Esophagus muscularis mucosa (tissue), 4 donors: ENCODE results near the gene NMRAL1. TPM values are rescaled to one million over a fixed set of nuclear protein-coding genes. Genes with fewer than 3 reads are reported as not detected.

Experiments
- DNase-seq: peaks from one replicate; pipeline ENCODE4 v3.0.0-alpha.2; 2017; ENCODE audit errors: extremely low spot score
- H3K27ac ChIP-seq, 4 donors: fragments of 200-600 bp; sonication (generic); replicated peaks in 1 of 4; 1 replicate in 3 of 4; 2 replicates in 1 of 4; pipeline ENCODE4 v1.5.1; 2016 to 2019; ENCODE audit warnings: mild to moderate bottlenecking in 1 of 4
- H3K27me3 ChIP-seq, 4 donors: fragments of 200-600 bp; sonication (generic); one replicate each; pipeline versions ENCODE4 v1.5.1 to v1.6.0; 2016 to 2019
- H3K36me3 ChIP-seq, 4 donors: fragments of 200-600 bp; sonication (generic); one replicate each; pipeline ENCODE4 v1.5.1; 2016 to 2019
- H3K4me1 ChIP-seq, 4 donors: fragments of 200-600 bp; sonication (generic); one replicate each; pipeline ENCODE4 v1.5.1; 2016 to 2019
- H3K4me3 ChIP-seq, 4 donors: fragments of 200-600 bp; sonication (generic); 1 replicate in 2 of 4; 2 replicates in 2 of 4; pipeline ENCODE4 v1.5.1; 2016 to 2019; ENCODE audit warnings: mild to moderate bottlenecking in 4 of 4, moderate library complexity in 1 of 4
- H3K9me3 ChIP-seq, 4 donors: fragments of 200-600 bp; sonication (generic); 1 replicate in 3 of 4; 2 replicates in 1 of 4; pipeline ENCODE4 v1.5.1; 2016 to 2019
- EP300 ChIP-seq: sonication (generic); formaldehyde crosslinking; IDR thresholded peaks from one replicate; pipeline ENCODE4 v1.6.1; 2017; ENCODE audit warnings: antibody characterized with exemption
- POLR2A ChIP-seq: fragments of 450-650 bp; IDR thresholded peaks from one replicate; pipeline ENCODE4 v1.6.1; 2017; ENCODE audit warnings: antibody characterized with exemption, moderate library complexity, mild to moderate bottlenecking, low read depth
- POLR2AphosphoS5 ChIP-seq, 2 donors: sonication (generic); formaldehyde crosslinking; IDR thresholded peaks; one replicate each; pipeline ENCODE4 v1.6.1; 2017; ENCODE audit warnings: antibody characterized with exemption in 2 of 2
- WGBS: methylation state at CpG from one replicate; pipeline ENCODE4 v1.1.5; 2018; 5-methylcytosine and 5-hydroxymethylcytosine counted together
- intact Hi-C: fragments of 100-400 bp; cut with DNase I; formaldehyde crosslinking; loops from one replicate; pipeline ENCODE4 v1.15.1; 2023
- total RNA-seq, 4 donors: library from RNA; depleted of rRNA; stranded (reverse); fragments of >200 nt; gene quantifications; one replicate each; pipeline versions ENCODE4 v1.1.0 to v1.2.1, GENCODE V29; 2016
- TF ChIP-seq, protein P1 (sequence below), 3 experiments: fragments of 200-600 bp in 2 of 3; fragments of 450-650 bp in 1 of 3; sonication (generic) in 2 of 3; IDR thresholded peaks; one replicate each; pipeline ENCODE4 v1.5.1; 2017 to 2019; ENCODE audit warnings: antibody characterized with exemption in 3 of 3, mild to moderate bottlenecking in 2 of 3, moderate library complexity in 1 of 3

Gene NMRAL1
- total RNA-seq, 4 donors from 2014 or later: 29.1 to 50.0 (median 45.3) TPM

DNA sequence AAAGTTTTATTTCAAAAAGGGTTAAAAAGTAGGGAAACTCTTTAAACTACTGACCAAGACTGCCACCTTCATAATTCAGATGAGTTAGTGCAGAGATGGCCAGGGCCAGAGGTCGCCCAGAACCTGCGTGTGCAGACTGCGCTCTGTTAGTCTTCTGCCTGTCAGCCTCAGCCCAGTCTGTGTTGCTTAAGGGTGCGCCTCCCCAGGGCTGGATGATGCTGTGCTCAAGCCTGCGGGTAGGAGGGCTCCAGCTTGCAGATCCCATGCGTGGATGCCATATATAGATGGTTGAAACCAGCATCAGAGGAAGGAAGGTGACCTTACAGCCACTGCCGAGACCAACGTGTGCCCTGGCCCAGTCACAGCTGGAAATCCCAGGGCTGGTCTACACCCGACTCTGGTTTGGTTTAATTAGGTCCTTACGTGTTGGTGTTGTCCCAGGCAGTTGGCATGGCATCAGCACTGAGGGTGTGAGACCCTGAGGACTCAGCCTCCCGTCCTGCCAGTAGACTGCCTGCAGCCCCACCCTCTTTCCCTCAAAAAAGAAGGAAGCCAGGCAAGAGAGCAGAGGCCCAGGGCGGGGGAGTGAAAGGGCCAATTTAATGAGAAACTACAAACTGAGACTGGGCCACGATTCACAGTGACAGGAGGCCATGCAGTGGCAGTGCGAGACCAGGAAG lies 36.5 kb upstream of the NMRAL1 start:
- intact Hi-C loops: no loop called here
- Histone ChIP-seq H3K36me3 (peaks cover 36 to 83% (median 71%) of the 10 kb centered on the region in 4 donors), H3K9me3 (no peaks in the 10 kb centered on the region), H3K27me3 (no peaks in the 10 kb centered on the region), H3K4me1 (peaks cover 42 to 57% (median 47%) of the 10 kb centered on the region in 4 donors), H3K4me3 (no peak overlapping the region), H3K27ac (peak overlapping the region in 1 of 4 donors; percentile 0)
- 65% methylated on average over 14 of the region's 14 CpGs for WGBS
- no peak for DNase-seq
- no peak for TF ChIP-seq POLR2AphosphoS5 (IDR thresholded peaks at IDR 0.05)
- TF ChIP-seq EP300: no peak
- TF ChIP-seq POLR2A: no peak
- TF ChIP-seq, protein P1, sequence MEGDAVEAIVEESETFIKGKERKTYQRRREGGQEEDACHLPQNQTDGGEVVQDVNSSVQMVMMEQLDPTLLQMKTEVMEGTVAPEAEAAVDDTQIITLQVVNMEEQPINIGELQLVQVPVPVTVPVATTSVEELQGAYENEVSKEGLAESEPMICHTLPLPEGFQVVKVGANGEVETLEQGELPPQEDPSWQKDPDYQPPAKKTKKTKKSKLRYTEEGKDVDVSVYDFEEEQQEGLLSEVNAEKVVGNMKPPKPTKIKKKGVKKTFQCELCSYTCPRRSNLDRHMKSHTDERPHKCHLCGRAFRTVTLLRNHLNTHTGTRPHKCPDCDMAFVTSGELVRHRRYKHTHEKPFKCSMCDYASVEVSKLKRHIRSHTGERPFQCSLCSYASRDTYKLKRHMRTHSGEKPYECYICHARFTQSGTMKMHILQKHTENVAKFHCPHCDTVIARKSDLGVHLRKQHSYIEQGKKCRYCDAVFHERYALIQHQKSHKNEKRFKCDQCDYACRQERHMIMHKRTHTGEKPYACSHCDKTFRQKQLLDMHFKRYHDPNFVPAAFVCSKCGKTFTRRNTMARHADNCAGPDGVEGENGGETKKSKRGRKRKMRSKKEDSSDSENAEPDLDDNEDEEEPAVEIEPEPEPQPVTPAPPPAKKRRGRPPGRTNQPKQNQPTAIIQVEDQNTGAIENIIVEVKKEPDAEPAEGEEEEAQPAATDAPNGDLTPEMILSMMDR (IDR thresholded peaks at IDR 0.05): no peak

DNA sequence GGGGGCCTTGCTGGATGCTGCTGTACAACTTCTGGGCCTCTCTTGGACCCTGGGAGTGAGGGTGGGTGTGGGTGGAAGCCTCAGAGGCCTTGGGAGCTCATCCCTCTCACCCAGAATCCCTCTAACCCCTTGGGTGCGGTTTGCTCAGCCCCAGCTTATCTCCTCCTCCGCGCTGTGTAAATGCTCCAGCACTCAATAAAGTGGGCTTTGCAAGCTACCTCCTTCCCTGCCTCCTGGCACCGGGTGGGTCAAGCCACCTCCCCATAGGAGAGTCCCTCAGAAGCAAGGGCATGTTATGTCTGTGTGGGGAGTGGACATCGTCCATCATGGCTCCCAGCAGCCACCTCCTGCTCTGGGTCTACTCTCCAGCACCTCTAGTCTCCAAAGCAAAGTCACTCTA lies 35.7 kb upstream of the NMRAL1 start:
- WGBS: 76% methylated on average over 5 of the region's 5 CpGs
- H3K4me1 ChIP-seq: peaks cover 38 to 49% (median 42%) of the 10 kb centered on the region in 4 donors
- no peak for DNase-seq
- no peak overlapping the region for H3K27ac ChIP-seq
- H3K27me3 ChIP-seq: no peaks in the 10 kb centered on the region
- TF ChIP-seq EP300 (no peak), POLR2A (no peak), POLR2AphosphoS5 (IDR thresholded peaks at IDR 0.05) (no peak)
- TF ChIP-seq, protein P1 (IDR thresholded peaks at IDR 0.05): no peak
- intact Hi-C loops: no loop called here
- H3K36me3 ChIP-seq: peaks cover 36 to 90% (median 74%) of the 10 kb centered on the region in 4 donors
- no peaks in the 10 kb centered on the region for H3K9me3 ChIP-seq
- H3K4me3 ChIP-seq: no peak overlapping the region

DNA sequence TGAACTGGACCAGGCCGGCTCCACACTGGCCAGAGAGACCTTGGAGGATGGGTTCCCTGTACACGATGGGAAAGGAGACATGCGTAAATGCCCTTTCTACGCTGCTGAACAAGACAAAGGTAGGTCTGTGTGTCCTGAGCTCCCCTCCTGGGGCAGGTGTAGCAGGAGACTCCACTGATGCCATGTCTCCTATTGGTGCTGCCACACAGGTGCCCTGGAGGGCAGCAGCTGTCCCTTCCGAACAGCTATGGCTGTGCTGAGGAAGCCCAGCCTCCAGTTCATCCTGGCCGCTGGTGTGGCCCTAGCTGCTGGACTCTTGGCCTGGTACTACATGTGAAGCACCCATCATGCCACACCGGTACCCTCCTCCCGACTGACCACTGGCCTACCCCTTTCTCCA lies 35.0 kb upstream of the NMRAL1 start:
- intact Hi-C loops: no loop called here
- no peak for DNase-seq
- WGBS: 88% methylated on average over 8 of the region's 8 CpGs
- Histone ChIP-seq H3K9me3 (no peaks in the 10 kb centered on the region), H3K4me1 (peaks cover 31 to 42% (median 36%) of the 10 kb centered on the region in 4 donors), H3K4me3 (no peak overlapping the region), H3K27me3 (no peaks in the 10 kb centered on the region), H3K36me3 (peaks cover 36 to 90% (median 74%) of the 10 kb centered on the region in 4 donors), H3K27ac (no peak overlapping the region)
- TF ChIP-seq POLR2AphosphoS5 (IDR thresholded peaks at IDR 0.05): no peak
- no peak for TF ChIP-seq POLR2A
- TF ChIP-seq EP300: no peak
- TF ChIP-seq, protein P1 (IDR thresholded peaks at IDR 0.05): no peak

DNA sequence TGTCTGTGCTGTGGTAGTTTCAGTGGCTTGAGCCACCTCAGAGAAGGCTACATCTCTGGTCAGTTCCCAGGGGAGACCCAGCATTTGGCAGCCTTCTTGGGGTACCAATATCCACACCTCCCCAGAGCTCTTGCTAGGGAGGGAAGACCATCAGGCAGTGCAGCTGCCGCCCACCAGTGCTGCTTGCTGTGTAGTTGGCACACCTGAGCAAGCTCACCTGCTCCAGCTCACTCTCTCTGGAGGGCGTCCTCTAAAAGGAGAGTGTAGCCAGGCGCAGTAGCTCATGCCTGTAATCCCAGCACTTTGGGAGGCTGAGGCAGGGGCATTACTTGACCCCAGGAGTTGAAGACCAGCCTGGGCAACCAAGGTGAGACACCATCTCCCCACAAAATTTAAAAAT lies 34.4 kb upstream of the NMRAL1 start:
- Histone ChIP-seq H3K4me3 (no peak overlapping the region), H3K27ac (no peak overlapping the region), H3K27me3 (no peaks in the 10 kb centered on the region), H3K36me3 (peaks cover 36 to 86% (median 71%) of the 10 kb centered on the region in 4 donors), H3K9me3 (no peaks in the 10 kb centered on the region), H3K4me1 (peaks cover 25 to 36% (median 29%) of the 10 kb centered on the region in 4 donors)
- TF ChIP-seq EP300 (no peak), POLR2A (no peak), POLR2AphosphoS5 (IDR thresholded peaks at IDR 0.05) (no peak)
- TF ChIP-seq, protein P1 (IDR thresholded peaks at IDR 0.05): no peak
- 83% methylated on average over 2 of the region's 3 CpGs for WGBS
- intact Hi-C loops: no loop called here
- no peak for DNase-seq
